GM21528 (cell line): ENCODE results near the gene MAGI2.

Experiments used
- ATAC-seq: cut with Tn5 transposase; IDR thresholded peaks from one replicate; pipeline ENCODE4 v1.9.1; 2021; ENCODE audit warnings: mild to moderate bottlenecking, moderate library complexity; ENCODE audit not compliant: unreplicated experiment, low FRiP score

The MAGI2 gene

DNA sequence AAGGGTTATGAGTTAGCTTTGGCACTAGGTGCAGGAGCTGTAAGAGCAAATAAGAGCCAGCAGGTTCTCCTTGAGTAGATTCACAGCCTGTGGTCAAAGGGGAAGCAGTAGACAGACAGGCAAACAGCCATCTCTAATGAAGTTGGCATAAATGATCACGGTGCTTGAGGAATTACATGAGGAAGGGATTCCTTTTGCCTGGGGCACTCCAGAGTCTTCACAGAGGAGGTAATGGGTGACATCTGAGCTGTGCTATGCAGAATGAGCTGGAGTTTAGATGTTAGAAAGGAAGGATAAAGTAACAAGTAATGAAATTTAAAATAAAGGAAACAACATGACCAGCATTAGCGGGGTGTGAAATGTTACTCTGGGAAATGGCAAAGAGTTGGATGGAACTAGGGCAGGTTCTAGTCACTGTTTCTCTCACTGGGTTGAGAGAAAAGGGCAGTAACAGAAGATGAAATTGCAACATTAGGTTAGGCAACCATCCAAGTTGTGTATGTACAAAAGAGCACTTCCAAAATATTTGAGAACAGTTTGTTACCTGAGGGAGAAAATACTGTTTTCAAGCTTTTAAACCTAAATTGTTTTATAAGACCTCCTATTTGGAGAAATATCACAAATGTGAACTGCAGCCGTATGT is 1041.1 kb downstream of the MAGI2 start:
- no peak for ATAC-seq

DNA sequence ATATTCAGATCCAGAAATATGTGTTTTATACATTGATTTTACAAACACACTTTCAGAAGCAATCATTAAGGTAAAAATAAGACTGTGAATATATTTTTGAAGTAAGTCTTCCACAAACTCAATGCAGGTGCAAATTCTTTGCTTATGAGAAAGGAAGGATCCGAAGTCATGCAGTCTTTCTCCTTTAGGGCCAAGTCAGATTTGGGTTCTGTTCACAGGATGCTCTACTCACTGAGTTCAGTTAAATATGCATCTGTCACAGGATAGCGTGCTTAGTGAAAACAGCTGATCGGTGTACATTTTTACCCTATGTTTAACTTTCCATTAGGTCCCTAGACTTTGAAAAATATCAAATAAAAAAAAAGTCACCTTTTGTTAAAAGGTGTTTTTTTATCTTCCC is 1046.4 kb downstream of the MAGI2 start:
- no peak for ATAC-seq

DNA sequence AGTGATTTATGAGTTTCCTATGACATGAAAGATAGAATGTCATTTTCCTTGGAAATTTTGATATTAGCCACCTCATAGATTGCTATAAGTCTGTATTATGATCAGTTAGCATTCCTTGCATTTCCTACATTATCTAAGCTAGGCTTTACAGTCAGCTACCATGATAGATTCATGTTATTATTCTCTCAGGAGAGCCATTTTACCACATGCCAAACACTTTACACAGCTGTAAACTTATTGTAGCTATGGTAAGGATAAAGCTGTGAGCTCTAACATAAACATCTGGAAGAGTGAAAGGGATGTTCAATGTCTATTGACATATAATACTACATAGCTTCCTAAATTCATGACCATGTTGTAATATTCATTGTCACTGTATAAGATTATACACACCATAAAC is 1046.9 kb downstream of the MAGI2 start:
- no peak for ATAC-seq

DNA sequence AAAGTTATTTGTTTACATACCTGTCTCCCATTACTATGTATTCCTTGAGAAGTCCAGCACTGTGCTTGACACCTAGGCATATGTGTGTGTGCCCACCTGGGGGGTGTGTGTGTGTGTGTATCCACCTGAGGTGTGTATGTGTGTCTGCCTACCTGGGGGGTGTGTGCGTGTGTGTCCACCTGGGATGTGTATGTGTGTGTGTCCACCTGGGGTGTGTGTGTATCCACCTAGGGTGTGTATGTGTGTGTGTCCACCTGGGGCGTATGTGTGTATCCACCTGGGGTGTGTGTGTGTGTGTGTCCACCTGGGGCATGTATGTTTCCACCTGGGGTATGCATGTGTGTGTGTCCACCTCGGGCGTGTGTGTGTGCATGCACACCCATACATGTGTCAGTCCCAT is 1051.4 kb downstream of the MAGI2 start:
- no peak for ATAC-seq

DNA sequence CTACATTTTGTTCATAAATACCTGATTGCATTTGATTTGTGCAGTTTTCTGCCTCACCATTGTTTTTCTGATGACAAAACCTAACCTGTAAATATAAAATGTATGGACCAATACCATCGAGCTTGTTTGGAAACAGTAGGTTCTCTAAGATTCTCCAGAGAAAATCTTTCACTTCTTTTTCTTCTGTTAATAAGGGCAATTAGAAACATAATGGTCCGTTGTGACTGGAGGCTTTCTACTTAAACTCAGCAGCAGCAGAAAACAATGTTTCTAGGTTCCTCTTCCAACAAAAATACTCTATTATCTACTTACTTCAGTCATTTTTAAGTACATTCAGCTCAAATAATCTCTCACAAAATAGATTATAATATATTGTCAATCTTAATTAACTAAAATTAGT is 1053.4 kb downstream of the MAGI2 start:
- ATAC-seq, result no peak

DNA sequence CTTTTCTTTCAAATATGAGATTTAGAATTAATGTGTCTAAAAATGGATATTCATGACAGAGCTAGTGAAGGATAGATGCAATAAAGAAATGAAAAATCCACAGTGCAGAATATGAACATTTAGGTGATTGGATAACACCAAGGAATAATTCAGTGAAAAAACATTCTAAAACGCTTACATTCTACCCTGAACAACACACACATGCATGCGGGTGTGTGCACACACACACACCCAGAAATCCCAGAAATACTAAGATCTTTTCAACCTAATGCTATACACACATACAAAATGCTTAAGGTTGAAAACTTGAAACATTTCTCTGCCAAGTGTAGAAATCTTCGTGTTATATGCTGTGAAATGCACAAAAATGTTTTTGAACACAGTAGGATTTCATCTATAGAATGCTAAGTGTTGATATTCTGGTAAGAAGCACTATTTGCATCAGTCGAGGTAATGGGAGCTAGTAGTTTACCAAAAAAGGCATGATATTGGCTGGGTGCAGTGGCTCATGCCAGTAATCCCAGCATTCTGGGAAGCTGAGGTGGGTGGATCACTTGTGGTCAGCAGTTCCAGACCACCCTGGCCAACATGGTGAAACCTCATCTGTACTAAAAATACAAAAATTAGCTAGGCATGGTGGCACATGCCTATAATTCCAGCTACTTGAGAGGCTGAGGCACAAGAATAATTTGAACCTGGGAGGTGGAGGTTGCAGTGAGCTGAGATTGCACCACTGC is 1054.3 kb downstream of the MAGI2 start:
- no peak for ATAC-seq

DNA sequence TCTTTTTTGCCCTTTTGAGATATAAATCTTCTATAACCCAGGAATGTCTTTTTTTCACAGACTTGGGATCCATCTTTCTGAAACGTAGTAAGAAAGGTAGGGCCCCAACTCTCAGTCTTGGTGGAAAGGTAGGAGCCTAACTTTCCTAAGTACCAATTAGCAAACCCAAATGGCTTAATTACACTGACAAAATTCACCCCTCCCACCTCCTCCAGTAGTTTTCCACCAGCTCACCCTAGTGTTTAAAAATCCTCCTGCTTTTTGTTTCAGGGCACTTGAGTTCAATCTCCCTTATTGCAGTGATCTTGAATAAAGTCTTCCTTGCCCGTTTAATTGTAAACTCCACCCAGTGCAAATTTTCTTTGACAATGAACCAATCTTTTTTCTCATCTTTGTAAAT is 1054.9 kb downstream of the MAGI2 start:
- ATAC-seq, result no peak

DNA sequence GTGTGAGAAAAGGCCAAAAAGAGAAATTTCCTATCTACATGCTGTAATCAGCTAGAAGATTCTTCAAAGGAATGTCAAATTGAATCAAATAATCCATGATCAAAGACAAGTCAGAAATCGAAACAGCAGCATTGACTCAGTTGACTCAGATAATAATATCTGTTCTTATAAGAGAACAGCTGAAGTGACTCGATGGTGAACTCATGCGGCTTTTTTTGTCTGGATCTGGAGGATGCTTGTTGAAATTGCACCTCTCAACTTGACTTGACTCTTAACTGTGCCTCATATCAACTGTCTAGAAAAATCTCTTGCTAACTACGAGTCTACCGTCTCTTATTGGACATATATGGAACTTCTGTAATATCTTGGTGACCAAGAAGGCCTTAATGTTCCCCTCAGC is 1055.4 kb downstream of the MAGI2 start:
- no peak for ATAC-seq

DNA sequence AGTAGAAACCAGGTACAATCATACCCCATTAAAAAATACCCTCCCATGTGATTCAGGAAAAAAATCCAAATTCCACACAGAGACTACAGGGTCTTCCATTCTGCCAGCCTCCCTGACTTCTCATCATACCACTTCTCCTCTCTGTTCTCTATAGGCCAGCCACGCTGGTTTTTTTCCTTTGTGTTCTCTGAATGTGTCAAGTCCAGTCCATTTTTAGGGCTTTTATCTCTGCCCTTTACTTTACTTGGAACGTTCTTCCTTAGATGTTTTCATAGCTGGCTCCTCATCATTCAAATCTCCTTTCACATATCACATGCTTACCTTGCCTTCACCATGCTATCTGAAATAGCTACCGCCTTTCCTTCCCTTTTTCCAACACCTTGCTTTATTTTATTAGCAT is 1057.3 kb downstream of the MAGI2 start:
- ATAC-seq, result no peak

DNA sequence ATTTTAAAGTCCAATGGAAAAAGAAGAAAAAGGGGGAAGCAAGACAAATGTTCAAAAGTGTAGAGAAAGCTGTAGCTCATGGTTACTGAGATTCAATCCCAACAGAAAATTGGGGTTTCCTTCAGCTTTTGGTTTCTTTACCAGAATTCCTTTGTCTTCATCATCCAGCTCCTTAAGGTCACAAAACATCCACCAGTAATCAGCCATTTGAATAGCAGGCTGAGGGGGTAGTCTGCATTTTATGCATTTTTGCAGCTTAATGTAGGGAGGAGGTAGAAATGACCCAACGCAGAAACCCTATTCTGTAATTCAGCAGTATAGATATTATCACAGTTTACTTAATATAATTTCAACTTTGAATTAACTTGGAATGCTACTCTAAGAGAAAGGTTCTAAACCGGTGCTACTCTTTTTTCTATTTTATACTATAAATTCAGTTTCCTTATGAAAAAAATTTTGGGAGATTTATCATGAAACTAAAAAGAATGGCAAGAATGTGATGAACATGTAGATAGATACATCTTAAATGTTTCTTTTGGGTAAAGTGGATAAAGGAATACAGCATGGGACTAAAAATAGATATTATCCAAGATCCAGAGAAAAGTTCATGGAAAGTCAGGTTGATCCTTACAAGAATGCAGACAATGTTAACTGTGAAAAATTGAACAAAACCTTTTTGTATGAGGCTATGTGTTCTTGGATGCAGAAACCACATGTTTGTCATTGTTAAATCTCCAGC is 1058.0 kb downstream of the MAGI2 start:
- no peak for ATAC-seq

DNA sequence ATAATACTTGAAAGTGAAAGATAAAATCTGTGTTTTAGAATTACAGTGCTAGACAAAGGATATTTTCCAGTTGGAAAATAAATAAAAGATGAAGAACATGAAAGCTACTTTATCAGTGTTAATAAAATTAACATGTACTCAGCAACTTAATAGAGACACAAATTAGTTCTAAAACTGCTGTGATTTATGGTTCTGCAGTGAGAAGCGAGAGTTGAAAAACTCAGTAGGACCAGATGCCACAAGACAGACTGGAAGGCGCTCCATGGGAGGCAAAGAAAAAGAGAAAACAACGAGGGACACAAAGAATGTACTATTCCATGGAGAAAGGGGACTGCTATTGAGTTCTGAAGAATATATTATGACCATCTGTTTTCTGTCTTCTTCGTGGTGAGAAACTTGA is 1064.4 kb downstream of the MAGI2 start:
- ATAC-seq, result no peak

DNA sequence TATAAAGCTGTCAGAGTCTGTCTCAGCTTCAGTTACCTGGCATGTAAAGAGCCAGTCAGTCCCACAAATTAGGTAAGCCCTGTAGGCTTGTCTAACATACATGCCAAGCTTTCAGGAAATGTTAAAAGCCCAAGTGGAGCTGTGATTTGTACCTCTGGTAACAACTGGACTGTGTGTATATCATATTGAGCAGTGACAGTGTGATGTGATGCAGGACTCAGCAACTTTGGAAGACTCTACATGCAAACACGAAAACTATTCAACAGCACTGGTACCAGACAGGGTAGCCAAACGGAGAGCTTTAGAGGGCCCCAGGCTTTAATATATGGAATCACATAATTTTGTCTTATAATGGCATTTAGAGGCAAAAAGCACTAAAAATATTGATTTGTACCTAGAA is 1066.9 kb downstream of the MAGI2 start:
- ATAC-seq, result no peak

DNA sequence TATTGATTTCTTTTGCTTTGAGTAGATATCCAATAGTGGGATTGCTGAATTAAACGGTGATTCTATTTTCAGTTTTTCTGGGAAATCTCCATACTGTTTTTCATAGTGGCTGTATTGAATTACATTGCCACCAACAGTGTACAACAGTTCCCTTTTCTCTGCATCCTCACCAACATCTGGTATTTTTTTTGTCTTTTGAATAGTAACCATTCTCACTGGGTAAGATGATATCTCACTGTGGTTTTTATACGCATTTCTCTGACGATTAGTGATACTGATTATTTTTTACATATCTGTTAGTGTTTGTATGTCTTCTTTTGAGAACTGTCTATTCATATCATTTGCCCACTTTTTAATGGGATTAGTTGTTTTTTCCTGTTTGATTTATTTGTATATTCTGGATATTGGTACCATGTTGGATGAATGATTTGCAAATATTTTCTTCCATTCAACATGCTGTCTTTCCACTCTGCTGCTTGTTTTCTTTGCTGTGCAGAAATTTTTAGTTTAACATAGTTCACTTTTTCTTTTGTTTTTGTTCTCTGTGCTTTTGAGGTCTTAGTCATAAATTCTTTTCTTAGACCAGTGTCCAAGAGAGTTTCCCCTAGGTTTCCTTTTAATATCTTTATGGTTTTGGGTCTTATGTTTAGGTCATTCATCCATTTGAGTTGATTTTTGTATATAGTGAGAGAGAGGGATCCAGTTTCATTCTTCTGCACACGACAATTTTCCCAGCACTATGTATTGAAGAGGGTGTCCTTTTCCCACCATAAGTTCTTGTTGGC is 1070.2 kb downstream of the MAGI2 start:
- ATAC-seq, result no peak

DNA sequence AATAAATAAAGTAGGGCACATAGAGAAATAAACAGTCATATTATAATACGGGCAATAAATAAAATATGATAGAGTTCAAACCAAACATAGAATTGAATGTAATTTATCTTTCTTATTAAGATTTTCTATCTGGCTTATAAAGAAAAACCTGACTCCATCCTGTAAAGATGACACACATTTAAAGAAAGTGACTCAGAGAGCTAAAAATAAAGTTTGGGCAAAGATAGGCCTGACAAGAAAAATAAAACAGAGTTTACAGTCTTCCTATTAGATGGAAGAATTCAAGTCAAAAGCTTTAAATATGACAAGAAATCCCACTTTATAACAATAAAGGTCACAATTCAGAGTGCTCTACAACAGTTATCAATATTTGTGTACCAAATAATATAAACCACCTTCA is 1074.3 kb downstream of the MAGI2 start:
- no peak for ATAC-seq

DNA sequence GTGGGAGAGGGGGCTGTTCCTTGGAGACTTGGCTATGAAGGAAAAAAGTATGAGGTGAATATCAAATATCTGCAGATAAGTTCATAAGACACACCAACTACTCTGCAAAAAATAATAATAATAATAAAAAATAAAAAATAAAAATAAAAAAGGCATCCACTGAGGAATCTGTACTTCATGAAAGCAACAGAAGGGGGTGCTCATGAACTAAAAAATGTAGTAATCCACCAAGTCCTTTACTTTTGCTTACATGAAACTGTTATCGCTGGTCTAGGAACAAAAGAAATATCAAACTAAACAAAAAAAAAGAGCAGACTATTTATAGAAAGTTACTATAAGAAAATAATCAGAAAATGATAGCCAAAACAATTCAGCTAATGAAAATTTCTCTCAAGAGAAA is 1075.9 kb downstream of the MAGI2 start:
- ATAC-seq, result no peak

DNA sequence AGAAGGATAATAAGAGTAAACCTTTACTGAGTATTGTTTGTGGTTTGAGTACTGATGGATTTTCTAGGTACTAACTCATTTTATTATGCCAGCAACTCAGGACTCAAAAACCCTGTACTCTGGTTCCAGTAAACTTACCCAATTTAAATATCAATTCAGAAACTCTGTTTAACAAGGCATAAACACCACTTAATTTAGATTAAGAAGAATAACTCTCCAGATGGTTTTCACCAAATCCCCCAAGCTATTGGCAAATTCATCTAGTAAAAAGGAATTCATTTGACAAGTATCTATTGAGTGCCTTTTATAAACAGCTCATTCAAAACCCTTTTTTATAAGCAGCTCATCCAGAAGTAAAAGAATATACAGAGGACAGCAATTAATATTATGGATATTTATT is 1082.5 kb downstream of the MAGI2 start:
- no peak for ATAC-seq

DNA sequence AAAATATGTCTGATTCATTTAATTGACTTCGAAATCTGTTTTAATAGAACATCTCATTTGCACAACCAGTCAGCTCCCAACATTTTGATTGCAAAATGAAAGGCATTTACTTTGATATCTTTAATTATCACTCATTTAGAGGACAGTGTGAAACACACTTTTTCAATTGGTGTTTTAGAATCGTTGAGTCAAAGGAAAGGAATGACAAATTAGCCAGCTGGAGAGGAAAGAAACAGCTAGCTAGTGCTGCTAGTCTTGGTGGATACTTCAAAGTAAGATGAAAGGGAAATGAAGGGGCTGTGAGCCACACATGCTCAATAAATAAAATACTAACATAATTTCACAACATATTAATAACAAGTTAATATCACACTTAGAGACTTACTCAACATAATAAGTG is 1084.7 kb downstream of the MAGI2 start:
- no peak for ATAC-seq

DNA sequence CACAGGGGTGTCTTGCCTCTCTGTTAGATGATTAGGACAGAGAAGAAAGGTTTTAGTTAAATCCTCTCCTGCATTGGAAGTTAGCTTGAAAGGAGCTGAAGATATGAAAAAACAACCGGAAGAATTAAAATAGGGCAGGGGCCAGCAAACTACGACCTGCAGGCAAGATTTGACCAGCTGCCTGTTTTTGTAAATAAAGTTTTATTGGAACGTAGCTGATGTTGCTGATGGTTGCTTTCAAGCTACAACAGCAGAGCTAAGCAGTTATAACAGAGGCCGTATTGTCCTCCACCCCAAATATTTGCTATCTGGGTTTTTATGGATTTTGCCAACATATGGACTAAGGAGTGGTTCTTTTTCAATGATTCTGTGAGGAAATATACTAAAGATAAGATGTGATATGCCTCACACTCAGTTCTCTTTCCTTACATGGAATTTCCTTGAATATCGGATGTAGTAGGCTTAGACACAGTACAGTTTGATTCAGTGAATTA is 1086.1 kb downstream of the MAGI2 start:
- ATAC-seq, result no peak

DNA sequence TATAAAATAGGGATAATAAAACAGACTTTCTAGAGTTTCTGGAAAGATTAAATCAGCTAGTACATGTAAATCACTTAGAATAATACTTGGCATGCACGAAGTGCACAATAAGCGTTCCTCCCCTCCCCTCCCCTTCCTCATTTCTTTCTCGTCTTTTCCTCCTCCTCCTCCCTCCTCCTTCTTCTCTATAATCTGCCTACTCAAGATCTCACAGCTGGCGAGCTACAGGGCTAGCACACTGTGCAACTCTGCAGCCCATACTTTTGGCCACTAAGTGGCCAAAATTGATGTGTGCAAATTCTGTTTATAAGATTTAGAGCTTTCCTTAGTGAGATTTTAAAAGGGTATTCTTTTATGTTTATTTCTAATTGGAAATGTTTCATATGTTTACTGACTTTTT is 1089.6 kb downstream of the MAGI2 start:
- ATAC-seq, result no peak

DNA sequence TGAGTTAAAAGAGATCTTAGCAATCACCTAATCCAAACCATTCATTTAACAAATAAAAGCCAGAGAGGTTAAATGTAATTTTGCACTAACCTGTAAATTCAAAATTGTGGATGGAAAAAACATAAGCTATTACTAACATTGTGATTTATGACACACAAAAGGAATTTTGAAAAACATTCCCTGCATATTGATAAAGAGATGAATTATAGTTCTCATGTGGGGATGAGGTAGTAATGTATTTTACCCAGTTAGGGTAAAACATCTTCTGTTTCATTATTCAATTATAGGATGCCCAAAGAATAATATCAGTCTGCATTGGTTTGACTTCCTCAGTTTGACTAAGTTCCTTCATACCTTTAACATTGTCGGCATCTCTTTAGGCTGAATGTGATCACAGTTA is 1093.6 kb downstream of the MAGI2 start:
- ATAC-seq, result no peak

DNA sequence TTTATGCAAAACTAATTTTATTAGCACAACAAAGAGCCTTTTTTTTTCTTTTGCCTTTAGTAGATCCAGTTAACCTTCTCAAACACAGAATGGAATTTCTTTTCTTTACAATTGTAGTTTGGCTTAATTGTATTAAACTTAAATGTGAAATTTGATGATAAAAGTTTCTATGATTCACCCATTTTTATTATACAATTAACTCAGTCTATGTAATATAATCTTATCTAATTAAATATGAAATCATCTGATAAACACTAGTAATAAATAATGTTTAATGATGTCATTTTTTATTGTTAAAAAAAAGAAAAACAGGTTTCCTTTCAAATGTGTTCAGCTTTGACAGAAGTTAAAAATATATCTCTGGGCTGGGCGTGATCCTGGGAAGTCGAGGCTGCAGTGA is 1095.8 kb downstream of the MAGI2 start:
- no peak for ATAC-seq
